SK-N-SH (cell line): ENCODE results near the gene KLLN. TPM values are rescaled to one million over a fixed set of nuclear protein-coding genes. Genes with fewer than 3 reads are reported as not detected.

ENCODE experiments used
- CTCF ChIA-PET: fragments of 300-600, 350-600 bp; formaldehyde crosslinking; extraction: SDS; loops from one replicate; lab custom pipeline; 2021; lab: Yijun Ruan, JAX
- POLR2A ChIA-PET: fragments of 350-600 bp; sonication (Branson Sonifier 250); formaldehyde crosslinking; extraction: SDS; loops from one replicate; lab custom pipeline; 2020; ENCODE audit warnings: antibody characterized with exemption, inconsistent platforms; lab: Yijun Ruan, JAX
- DNase-seq: peaks from one replicate; pipeline ENCODE4 v3.0.0; 2012
- H2AFZ ChIP-seq: fragments of 200-600 bp; sonication (generic); 2 replicates; pipeline ENCODE4 v1.8.1; 2016; ENCODE audit warnings: antibody characterized with exemption, mild to moderate bottlenecking, low read depth
- H3F3A ChIP-seq: fragments of 200-600 bp; sonication (generic); replicated peaks from 2 replicates; pipeline ENCODE3; 2016; ENCODE audit warnings: antibody characterized with exemption, mild to moderate bottlenecking; ENCODE audit not compliant: insufficient read depth
- H3K27ac ChIP-seq, 2 experiments: fragments of 200-500 bp in 1 of 2; fragments of 200-600 bp in 1 of 2; sonication (Bioruptor generic) in 1 of 2; sonication (generic), shearing (Covaris generic) in 1 of 2; 2 replicates each; pipeline versions ENCODE4 v1.5.1 to v1.6.1; 2014 to 2016; ENCODE audit warnings: low read depth in 2 of 2, inconsistent platforms in 1 of 2, low read length in 1 of 2, mild to moderate bottlenecking in 1 of 2, mixed read lengths in 1 of 2
- H3K27me3 ChIP-seq: fragments of 200-600 bp; sonication (generic), shearing (Covaris generic); 2 replicates; pipeline ENCODE4 v1.6.1; 2016; ENCODE audit warnings: mixed run types; ENCODE audit not compliant: insufficient read depth
- H3K36me3 ChIP-seq, 2 experiments: fragments of 200-500 bp in 1 of 2; fragments of 200-600 bp in 1 of 2; sonication (Bioruptor generic) in 1 of 2; sonication (generic) in 1 of 2; replicated peaks in 1 of 2; 2 replicates each; pipeline versions ENCODE3 to v1.5.1; 2014 to 2016; ENCODE audit warnings: low read length in 1 of 2, mild to moderate bottlenecking in 1 of 2; ENCODE audit not compliant: insufficient read depth in 2 of 2, control insufficient read depth in 1 of 2
- H3K4me1 ChIP-seq, 2 experiments: fragments of 200-500 bp in 1 of 2; fragments of 200-600 bp in 1 of 2; sonication (Bioruptor generic) in 1 of 2; sonication (generic), shearing (Covaris generic) in 1 of 2; 2 replicates each; pipeline versions ENCODE4 v1.5.1 to v1.6.1; 2014 to 2016; ENCODE audit warnings: low read depth in 1 of 2, low read length in 1 of 2, mixed run types in 1 of 2; ENCODE audit not compliant: insufficient read depth in 2 of 2, control insufficient read depth in 1 of 2
- H3K4me2 ChIP-seq: fragments of 200-600 bp; sonication (generic), shearing (Covaris generic); 2 replicates; pipeline ENCODE4 v1.6.1; 2017; ENCODE audit warnings: mixed run types
- H3K4me3 ChIP-seq, 2 experiments: fragments of 200-500 bp in 1 of 2; fragments of 200-600 bp in 1 of 2; sonication (Bioruptor generic) in 1 of 2; sonication (generic), shearing (Covaris generic) in 1 of 2; 2 replicates each; pipeline versions ENCODE4 v1.5.1 to v1.8.1; 2014 to 2016; ENCODE audit warnings: low read depth in 2 of 2, inconsistent platforms in 1 of 2, low read length in 1 of 2, mild to moderate bottlenecking in 1 of 2, mixed read lengths in 1 of 2, moderate library complexity in 1 of 2
- H3K79me2 ChIP-seq: fragments of 200-600 bp; sonication (generic); 2 replicates; pipeline ENCODE4 v1.8.1; 2017; ENCODE audit warnings: mild to moderate bottlenecking; ENCODE audit not compliant: insufficient read depth
- H3K9ac ChIP-seq: fragments of 200-600 bp; sonication (generic); 2 replicates; pipeline ENCODE4 v1.6.1; 2017; ENCODE audit warnings: mixed run types
- H3K9me2 ChIP-seq: fragments of 200-600 bp; sonication (generic); 2 replicates; pipeline ENCODE4 v1.6.1; 2017; ENCODE audit warnings: mixed run types
- H3K9me3 ChIP-seq: fragments of 200-600 bp; sonication (generic); 2 replicates; pipeline ENCODE4 v1.6.1; 2017; ENCODE audit warnings: mixed run types, mild to moderate bottlenecking, moderate library complexity
- H4K20me1 ChIP-seq: fragments of 200-600 bp; sonication (generic); 2 replicates; pipeline ENCODE4 v1.6.1; 2017; ENCODE audit warnings: mild to moderate bottlenecking, mixed run types; ENCODE audit not compliant: insufficient read depth
- CTCF ChIP-seq: fragments of 200-600 bp; sonication (generic); IDR thresholded peaks from 2 replicates; pipeline ENCODE4 v1.6.1; 2017; ENCODE audit warnings: antibody characterized with exemption, mild to moderate bottlenecking, moderate library complexity
- ELF1 ChIP-seq: IDR thresholded peaks from 2 replicates; pipeline ENCODE4 v1.4.0; 2012
- FOSL2 ChIP-seq: IDR thresholded peaks from 2 replicates; pipeline ENCODE4 v1.4.0; 2012; ENCODE audit warnings: low read depth, mild to moderate bottlenecking, moderate library complexity, borderline replicate concordance
- GATA2 ChIP-seq: sonication (generic); formaldehyde crosslinking; IDR thresholded peaks from 2 replicates; pipeline ENCODE4 v1.5.0; 2020; ENCODE audit warnings: mild to moderate bottlenecking, missing genetic modification reagents
- JUND ChIP-seq: IDR thresholded peaks from 2 replicates; pipeline ENCODE4 v1.4.0; 2012
- NFIC ChIP-seq: IDR thresholded peaks from 2 replicates; pipeline ENCODE4 v1.4.0; 2012; ENCODE audit warnings: borderline replicate concordance
- PBX3 ChIP-seq: IDR thresholded peaks from 2 replicates; pipeline ENCODE4; 2012
- RXRA ChIP-seq: IDR thresholded peaks from 2 replicates; pipeline ENCODE4 v1.4.0; 2012; ENCODE audit warnings: low read depth, mild to moderate bottlenecking, borderline replicate concordance
- SIN3A ChIP-seq: IDR thresholded peaks from 2 replicates; pipeline ENCODE4 v1.6.1; 2012; ENCODE audit warnings: low read depth, mild to moderate bottlenecking, low read length, moderate library complexity, borderline replicate concordance
- TAF1 ChIP-seq: IDR thresholded peaks from 2 replicates; pipeline ENCODE4 v1.6.1; 2012; ENCODE audit warnings: low read depth, mild to moderate bottlenecking, low read length, moderate library complexity, borderline replicate concordance
- USF2 ChIP-seq: fragments of 150-350 bp; IDR thresholded peaks from 2 replicates; pipeline ENCODE4 v1.6.1; 2017; ENCODE audit warnings: antibody characterized with exemption, low read length, low read depth, borderline replicate concordance
- WGBS: methylation state at CpG from one replicate; pipeline ENCODE4 v1.1.6; 2017; ENCODE audit warnings: low lambda C conversion rate; 5-methylcytosine and 5-hydroxymethylcytosine counted together
- polyA plus RNA-seq, 3 experiments: library from polyadenylated mRNA; depleted of rRNA; stranded (reverse); fragments of >200 nt; gene quantifications; 2 replicates each; pipeline ENCODE4 v1.2.3, GENCODE V29; 2012
- TF ChIP-seq, protein P1 (sequence below): fragments of 150-350 bp; IDR thresholded peaks from 2 replicates; pipeline ENCODE4 v1.6.1; 2016; ENCODE audit warnings: mild to moderate bottlenecking, low read depth, low read length
- TF ChIP-seq, protein P2 (sequence below): IDR thresholded peaks from 2 replicates; pipeline ENCODE4 v1.4.0; 2012; ENCODE audit warnings: low read depth, borderline replicate concordance

The KLLN gene
- polyA plus RNA-seq, 1 of the 3 experiments (the other 2 are of a cell fraction) = 1.2 TPM

GRCh38 chr10:87846023-87846422, 17.3 kb downstream of the KLLN start:
- H2AFZ ChIP-seq = no peak overlapping the region
- H3K27ac ChIP-seq = no peak overlapping the region
- peaks cover 2 to 17% of the 10 kb centered on the region in 2 experiments; a peak in 3 of 4 replicates for H3K4me1 ChIP-seq
- no peak for DNase-seq
- no peaks in the 10 kb centered on the region for H3K36me3 ChIP-seq
- H3K79me2 ChIP-seq = no peaks in the 10 kb centered on the region
- H3K27me3 ChIP-seq = no peaks in the 10 kb centered on the region
- TF ChIP-seq GATA2 (CRISPR knock-in tag) = no peak
- TF ChIP-seq CTCF = no peak
- TF ChIP-seq ELF1 = no peak
- TF ChIP-seq, protein P1, sequence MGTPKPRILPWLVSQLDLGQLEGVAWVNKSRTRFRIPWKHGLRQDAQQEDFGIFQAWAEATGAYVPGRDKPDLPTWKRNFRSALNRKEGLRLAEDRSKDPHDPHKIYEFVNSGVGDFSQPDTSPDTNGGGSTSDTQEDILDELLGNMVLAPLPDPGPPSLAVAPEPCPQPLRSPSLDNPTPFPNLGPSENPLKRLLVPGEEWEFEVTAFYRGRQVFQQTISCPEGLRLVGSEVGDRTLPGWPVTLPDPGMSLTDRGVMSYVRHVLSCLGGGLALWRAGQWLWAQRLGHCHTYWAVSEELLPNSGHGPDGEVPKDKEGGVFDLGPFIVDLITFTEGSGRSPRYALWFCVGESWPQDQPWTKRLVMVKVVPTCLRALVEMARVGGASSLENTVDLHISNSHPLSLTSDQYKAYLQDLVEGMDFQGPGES = no peak
- TF ChIP-seq NFIC = no peak
- TF ChIP-seq USF2 = no peak
- no peak for TF ChIP-seq JUND
- TF ChIP-seq PBX3 = no peak
- TF ChIP-seq RXRA = no peak
- TF ChIP-seq, protein P2, sequence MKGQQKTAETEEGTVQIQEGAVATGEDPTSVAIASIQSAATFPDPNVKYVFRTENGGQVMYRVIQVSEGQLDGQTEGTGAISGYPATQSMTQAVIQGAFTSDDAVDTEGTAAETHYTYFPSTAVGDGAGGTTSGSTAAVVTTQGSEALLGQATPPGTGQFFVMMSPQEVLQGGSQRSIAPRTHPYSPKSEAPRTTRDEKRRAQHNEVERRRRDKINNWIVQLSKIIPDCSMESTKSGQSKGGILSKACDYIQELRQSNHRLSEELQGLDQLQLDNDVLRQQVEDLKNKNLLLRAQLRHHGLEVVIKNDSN = no peak
- TF ChIP-seq FOSL2 = no peak
- no peak for TF ChIP-seq SIN3A
- no peak for TF ChIP-seq TAF1
- ChIA-PET POLR2A (interaction anchor here (0.6 kb wide), 1 partner anchor 27 kb away, joined by 3 read pairs; no protein-coding TSS in a partner anchor), CTCF (interaction anchor here (0.9 to 1.5 kb wide), 5 partner anchors 10 to 719 kb away, joined by 3 to 4 read pairs (median 3); no protein-coding TSS in a partner anchor)
- H3K9me3 ChIP-seq = no peaks in the 10 kb centered on the region
- H3K9ac ChIP-seq = no peak overlapping the region
- H3K4me3 ChIP-seq = no peak overlapping the region
- no peaks in the 10 kb centered on the region for H3F3A ChIP-seq
- no peaks in the 10 kb centered on the region for H3K9me2 ChIP-seq
- H4K20me1 ChIP-seq = no peaks in the 10 kb centered on the region
- 73% methylated on average over 7 of the region's 7 CpGs for WGBS
- no peak overlapping the region for H3K4me2 ChIP-seq
